ENCODE measurements around the gene NFIC.
"Not testable (repeated sequence)": the region's sequence is repeated elsewhere in the genome, so short reads cannot be mapped to it uniquely, and the experiment has no call there.

Gene NFIC

GRCh38 chr19:3431760-3432397 is 65.5 kb downstream of the NFIC start:
- no peak for DNase-seq

GRCh38 chr19:3433313-3433712 is 66.9 kb downstream of the NFIC start:
- no peak for DNase-seq

- DNase-seq, result no peak
Observed at GRCh38 chr19:3433805-3434540, 67.6 kb downstream of the NFIC start.

GRCh38 chr19:3434630-3435553 is 68.5 kb downstream of the NFIC start:
- peak; percentile 94 for DNase-seq

GRCh38 chr19:3440082-3440481 is 73.7 kb downstream of the NFIC start:
- DNase-seq, result peak; percentile 35

- no peak for DNase-seq
Observed at GRCh38 chr19:3441089-3441985, 75.0 kb downstream of the NFIC start.

- DNase-seq, result no peak
Observed at GRCh38 chr19:3441986-3442329, 75.6 kb downstream of the NFIC start.

GRCh38 chr19:3442487-3443071 is 76.2 kb downstream of the NFIC start:
- DNase-seq, result no peak

- no peak for DNase-seq
Observed at GRCh38 chr19:3443840-3444694, 77.7 kb downstream of the NFIC start.

GRCh38 chr19:3444695-3445234 is 78.4 kb downstream of the NFIC start:
- DNase-seq, result no peak

- not testable (repeated sequence) for DNase-seq
Observed at GRCh38 chr19:3446657-3447056, 80.3 kb downstream of the NFIC start.

- DNase-seq, result no peak
Observed at GRCh38 chr19:3448616-3449334, 82.4 kb downstream of the NFIC start.

GRCh38 chr19:3450796-3451411 is 84.5 kb downstream of the NFIC start:
- DNase-seq, result no peak

- DNase-seq, result no peak
Observed at GRCh38 chr19:3451451-3451866, 85.1 kb downstream of the NFIC start.

GRCh38 chr19:3452171-3452941 is 86.0 kb downstream of the NFIC start:
- DNase-seq, result no peak

GRCh38 chr19:3452942-3453214 is 86.5 kb downstream of the NFIC start:
- not testable (repeated sequence) for DNase-seq

- no peak for DNase-seq
Observed at GRCh38 chr19:3453840-3454239, 87.5 kb downstream of the NFIC start.

GRCh38 chr19:3454656-3455392 is 88.4 kb downstream of the NFIC start:
- DNase-seq, result no peak

All from NK-92 treated with Interleukin-12 subunit alpha and Interleukin-12 subunit beta, amount 100 ng/mL, for 24 hours (cell line).